22Rv1 (cell line): ENCODE data around the gene ENPP6.

ENCODE experiments used
- H3K27ac ChIP-seq: fragments of 450-650 bp; 2 replicates; pipeline ENCODE4 v1.5.1; 2017
- ZFX ChIP-seq: fragments of 450-650 bp; IDR thresholded peaks from 2 replicates; pipeline ENCODE4 v1.6.1; 2017; ENCODE audit warnings: antibody characterized with exemption, borderline replicate concordance
- TF ChIP-seq, protein P1 (sequence below): fragments of 450-650 bp; IDR thresholded peaks from 2 replicates; pipeline ENCODE4 v1.5.1; 2017; ENCODE audit warnings: mild to moderate bottlenecking

The ENPP6 gene

DNA sequence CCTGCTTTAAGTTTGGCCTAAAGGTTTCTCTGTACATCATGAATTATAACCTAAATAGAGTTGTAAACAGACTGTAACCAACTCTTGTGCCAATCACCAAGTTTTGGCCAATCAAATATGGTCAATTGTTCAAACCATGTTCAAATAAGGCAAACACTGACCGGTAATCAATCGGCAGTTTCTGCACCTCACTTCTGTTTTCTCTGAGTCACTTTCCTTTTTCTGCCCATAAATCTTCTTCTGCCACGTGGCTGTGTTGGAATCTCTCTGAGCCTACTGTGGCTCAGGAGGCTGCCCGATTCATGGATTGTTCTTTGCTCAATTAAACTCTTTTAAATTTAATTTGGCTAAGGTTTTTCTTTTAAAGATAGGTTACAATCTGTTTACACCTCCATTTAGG is 16.5 kb upstream of the ENPP6 start:
- TF ChIP-seq ZFX, result no peak
- TF ChIP-seq, protein P1, sequence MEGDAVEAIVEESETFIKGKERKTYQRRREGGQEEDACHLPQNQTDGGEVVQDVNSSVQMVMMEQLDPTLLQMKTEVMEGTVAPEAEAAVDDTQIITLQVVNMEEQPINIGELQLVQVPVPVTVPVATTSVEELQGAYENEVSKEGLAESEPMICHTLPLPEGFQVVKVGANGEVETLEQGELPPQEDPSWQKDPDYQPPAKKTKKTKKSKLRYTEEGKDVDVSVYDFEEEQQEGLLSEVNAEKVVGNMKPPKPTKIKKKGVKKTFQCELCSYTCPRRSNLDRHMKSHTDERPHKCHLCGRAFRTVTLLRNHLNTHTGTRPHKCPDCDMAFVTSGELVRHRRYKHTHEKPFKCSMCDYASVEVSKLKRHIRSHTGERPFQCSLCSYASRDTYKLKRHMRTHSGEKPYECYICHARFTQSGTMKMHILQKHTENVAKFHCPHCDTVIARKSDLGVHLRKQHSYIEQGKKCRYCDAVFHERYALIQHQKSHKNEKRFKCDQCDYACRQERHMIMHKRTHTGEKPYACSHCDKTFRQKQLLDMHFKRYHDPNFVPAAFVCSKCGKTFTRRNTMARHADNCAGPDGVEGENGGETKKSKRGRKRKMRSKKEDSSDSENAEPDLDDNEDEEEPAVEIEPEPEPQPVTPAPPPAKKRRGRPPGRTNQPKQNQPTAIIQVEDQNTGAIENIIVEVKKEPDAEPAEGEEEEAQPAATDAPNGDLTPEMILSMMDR, result no peak
- H3K27ac ChIP-seq, result no peak overlapping the region

GRCh38 chr4:184232975-184233374 is 15.3 kb upstream of the ENPP6 start:
- H3K27ac ChIP-seq, result no peak overlapping the region
- TF ChIP-seq ZFX, result no peak
- TF ChIP-seq, protein P1, result no peak

DNA sequence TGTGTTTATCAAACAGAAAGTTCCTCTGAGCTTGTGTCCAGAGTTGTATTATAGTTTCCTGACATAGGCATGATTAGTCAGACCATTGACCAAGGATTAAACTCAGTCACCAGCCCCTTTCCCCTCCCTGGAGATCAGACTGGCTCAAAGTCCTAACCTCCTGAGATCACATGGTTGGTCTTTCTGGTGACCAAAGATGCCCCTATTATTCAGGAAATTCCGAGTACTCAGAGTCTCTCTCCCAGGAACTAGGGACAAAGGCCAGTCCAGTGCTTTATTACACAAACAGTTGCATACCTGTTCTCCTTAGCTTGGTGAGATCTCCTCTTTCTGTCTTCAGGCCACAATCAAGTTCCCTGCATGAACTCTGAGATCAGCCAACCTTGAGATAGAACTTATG is 14.5 kb upstream of the ENPP6 start:
- H3K27ac ChIP-seq, result no peak overlapping the region
- TF ChIP-seq, protein P1, result no peak
- no peak for TF ChIP-seq ZFX

DNA sequence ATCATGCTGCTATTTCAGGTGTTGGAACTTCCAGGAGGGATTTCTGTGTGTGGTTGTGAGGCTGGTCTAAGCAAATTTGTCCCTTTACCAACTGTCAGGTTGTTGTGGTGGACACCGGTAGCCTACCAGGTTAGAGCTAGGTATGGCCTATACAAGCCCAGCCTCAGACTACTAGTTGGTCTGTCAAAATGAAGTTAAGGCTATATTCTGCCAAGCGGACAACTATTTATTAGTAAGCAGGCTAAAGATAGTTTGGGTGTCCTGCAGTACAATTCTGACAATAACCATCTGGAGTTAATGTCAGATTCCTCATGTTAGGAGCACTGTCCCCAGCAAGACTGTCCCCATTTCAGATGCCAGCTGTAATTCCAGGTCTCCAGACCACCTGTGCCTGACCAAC is 13.9 kb upstream of the ENPP6 start:
- TF ChIP-seq ZFX, result no peak
- TF ChIP-seq, protein P1, result no peak
- H3K27ac ChIP-seq, result no peak overlapping the region

DNA sequence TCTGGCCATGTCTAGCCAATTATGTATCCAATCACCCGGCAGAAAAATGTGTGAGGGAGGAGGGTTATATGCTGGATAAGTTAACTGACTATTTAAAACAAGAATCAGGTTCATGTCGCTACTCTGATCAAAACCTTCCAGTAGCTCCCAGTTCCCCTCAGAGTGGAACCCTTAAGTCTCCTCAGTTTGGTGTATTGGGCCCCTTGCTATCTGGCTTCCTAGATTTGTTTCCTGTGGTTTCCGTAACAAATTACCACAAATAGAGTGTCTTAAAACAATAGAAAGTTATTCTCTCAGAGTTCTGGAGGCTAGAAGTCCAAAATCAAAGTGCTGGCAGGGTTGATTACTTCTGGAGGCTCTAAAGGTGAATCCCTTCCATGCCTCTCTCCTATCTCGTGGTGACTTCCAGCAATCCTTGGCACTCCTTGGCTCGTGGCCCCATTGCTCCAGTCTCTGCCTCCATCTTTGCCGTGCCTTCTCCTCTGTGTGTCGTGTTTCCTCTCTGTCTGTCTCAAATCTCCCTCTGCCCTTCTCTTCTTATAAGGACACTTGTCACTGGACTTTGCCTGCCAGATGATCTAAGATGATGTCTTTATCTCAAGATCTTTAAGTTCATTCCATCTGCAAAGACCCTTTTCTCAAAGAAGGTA is 10.5 kb upstream of the ENPP6 start:
- TF ChIP-seq, protein P1, result no peak
- TF ChIP-seq ZFX, result no peak

GRCh38 chr4:184216515-184216914 is 1.2 kb downstream of the ENPP6 start:
- TF ChIP-seq ZFX, result no peak
- TF ChIP-seq, protein P1, result no peak
- no peak overlapping the region for H3K27ac ChIP-seq

More for the DNA sequence above, 10.5 kb upstream of the ENPP6 start:
- no peak overlapping the region for H3K27ac ChIP-seq

- H3K27ac ChIP-seq, result no peak overlapping the region
- TF ChIP-seq ZFX, result no peak
- TF ChIP-seq, protein P1, result no peak
Measured at GRCh38 chr4:184215709-184216328, 1.9 kb downstream of the ENPP6 start.
